PC-3 (cell line): ENCODE data around the gene CHAF1B.

Source experiments
- EZH2 ChIP-seq: fragments of 300-600 bp; sonication (generic); IDR thresholded peaks from one replicate; pipeline ENCODE4 v1.6.1; 2017; ENCODE audit warnings: antibody characterized with exemption, mild to moderate bottlenecking, low read length; ENCODE audit not compliant: unreplicated experiment
- EZH2phosphoT487 ChIP-seq: fragments of 300-600 bp; sonication (generic); IDR thresholded peaks from 2 replicates; pipeline ENCODE4 v1.6.1; 2018; ENCODE audit warnings: mild to moderate bottlenecking, antibody characterized with exemption, low read length, borderline replicate concordance
- TF ChIP-seq, protein P1 (sequence below): fragments of 300-600 bp; sonication (generic); conservative IDR thresholded peaks from 2 replicates; pipeline ENCODE4 v1.5.1; 2017; ENCODE audit warnings: antibody characterized with exemption, low read depth, mild to moderate bottlenecking, low read length

GRCh38 chr21:36446301-36446700 lies 61.1 kb downstream of the CHAF1B start:
- TF ChIP-seq, protein P1, sequence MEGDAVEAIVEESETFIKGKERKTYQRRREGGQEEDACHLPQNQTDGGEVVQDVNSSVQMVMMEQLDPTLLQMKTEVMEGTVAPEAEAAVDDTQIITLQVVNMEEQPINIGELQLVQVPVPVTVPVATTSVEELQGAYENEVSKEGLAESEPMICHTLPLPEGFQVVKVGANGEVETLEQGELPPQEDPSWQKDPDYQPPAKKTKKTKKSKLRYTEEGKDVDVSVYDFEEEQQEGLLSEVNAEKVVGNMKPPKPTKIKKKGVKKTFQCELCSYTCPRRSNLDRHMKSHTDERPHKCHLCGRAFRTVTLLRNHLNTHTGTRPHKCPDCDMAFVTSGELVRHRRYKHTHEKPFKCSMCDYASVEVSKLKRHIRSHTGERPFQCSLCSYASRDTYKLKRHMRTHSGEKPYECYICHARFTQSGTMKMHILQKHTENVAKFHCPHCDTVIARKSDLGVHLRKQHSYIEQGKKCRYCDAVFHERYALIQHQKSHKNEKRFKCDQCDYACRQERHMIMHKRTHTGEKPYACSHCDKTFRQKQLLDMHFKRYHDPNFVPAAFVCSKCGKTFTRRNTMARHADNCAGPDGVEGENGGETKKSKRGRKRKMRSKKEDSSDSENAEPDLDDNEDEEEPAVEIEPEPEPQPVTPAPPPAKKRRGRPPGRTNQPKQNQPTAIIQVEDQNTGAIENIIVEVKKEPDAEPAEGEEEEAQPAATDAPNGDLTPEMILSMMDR, result no peak
- TF ChIP-seq EZH2phosphoT487, result no peak
- TF ChIP-seq EZH2, result no peak
